Measurements from ENCODE around the gene SP4.
A peak's percentile ranks its signal among the peaks of the same experiment; 100 is the strongest.

The SP4 gene

GRCh38 chr7:21454906-21455305, 27.0 kb downstream of the SP4 start:
- TF ChIP-seq JUND (IDR thresholded peaks at IDR 0.05; ENCODE audit: low read depth): no peak
- in situ Hi-C loops (cut with HindIII; ENCODE audit: low pct_unique_long_range_greater_than_20kb, low sequenced_read_pairs): no loop called here
- no peak for DNase-seq (ENCODE audit: low read depth in 1 of 2, low spot score in 1 of 2)

GRCh38 chr7:21461282-21461681, 33.4 kb downstream of the SP4 start:
- in situ Hi-C loops (cut with HindIII; ENCODE audit: low pct_unique_long_range_greater_than_20kb, low sequenced_read_pairs): no loop called here
- no peak for TF ChIP-seq JUND (IDR thresholded peaks at IDR 0.05; ENCODE audit: low read depth)
- DNase-seq (ENCODE audit: low read depth in 1 of 2, low spot score in 1 of 2): no peak

- no peak for TF ChIP-seq JUND (IDR thresholded peaks at IDR 0.05; ENCODE audit: low read depth)
- DNase-seq (ENCODE audit: low read depth in 1 of 2, low spot score in 1 of 2): no peak
- in situ Hi-C loops (cut with HindIII; ENCODE audit: low pct_unique_long_range_greater_than_20kb, low sequenced_read_pairs): no loop called here
Measured at GRCh38 chr7:21462081-21462480, 34.2 kb downstream of the SP4 start.

- in situ Hi-C loops (cut with HindIII; ENCODE audit: low pct_unique_long_range_greater_than_20kb, low sequenced_read_pairs): no loop called here
- TF ChIP-seq JUND (IDR thresholded peaks at IDR 0.05; ENCODE audit: low read depth): no peak
- DNase-seq (ENCODE audit: low read depth in 1 of 2, low spot score in 1 of 2): no peak
Measured at GRCh38 chr7:21463524-21463923, 35.6 kb downstream of the SP4 start.

- DNase-seq (ENCODE audit: low read depth in 1 of 2, low spot score in 1 of 2): no peak
- in situ Hi-C loops (cut with HindIII; ENCODE audit: low pct_unique_long_range_greater_than_20kb, low sequenced_read_pairs): no loop called here
- TF ChIP-seq JUND (IDR thresholded peaks at IDR 0.05; ENCODE audit: low read depth): no peak
Measured at GRCh38 chr7:21468969-21469368, 41.1 kb downstream of the SP4 start.

GRCh38 chr7:21469894-21470293, 42.0 kb downstream of the SP4 start:
- TF ChIP-seq JUND (IDR thresholded peaks at IDR 0.05; ENCODE audit: low read depth): no peak
- in situ Hi-C loops (cut with HindIII; ENCODE audit: low pct_unique_long_range_greater_than_20kb, low sequenced_read_pairs): no loop called here
- DNase-seq (ENCODE audit: low read depth in 1 of 2, low spot score in 1 of 2): no peak

GRCh38 chr7:21472029-21472428, 44.1 kb downstream of the SP4 start:
- no peak for TF ChIP-seq JUND (IDR thresholded peaks at IDR 0.05; ENCODE audit: low read depth)
- DNase-seq (ENCODE audit: low read depth in 1 of 2, low spot score in 1 of 2): no peak

GRCh38 chr7:21476429-21476828, 48.5 kb downstream of the SP4 start:
- in situ Hi-C loops (cut with HindIII; ENCODE audit: low pct_unique_long_range_greater_than_20kb, low sequenced_read_pairs): no loop called here
- TF ChIP-seq JUND (IDR thresholded peaks at IDR 0.05; ENCODE audit: low read depth): no peak
- no peak for DNase-seq (ENCODE audit: low read depth in 1 of 2, low spot score in 1 of 2)

More at GRCh38 chr7:21472029-21472428, 44.1 kb downstream of the SP4 start:
- in situ Hi-C loops (cut with HindIII; ENCODE audit: low pct_unique_long_range_greater_than_20kb, low sequenced_read_pairs): no loop called here

- in situ Hi-C loops (cut with HindIII; ENCODE audit: low pct_unique_long_range_greater_than_20kb, low sequenced_read_pairs): no loop called here
- TF ChIP-seq JUND (IDR thresholded peaks at IDR 0.05; ENCODE audit: low read depth): no peak
Measured at GRCh38 chr7:21480693-21481403, 53.0 kb downstream of the SP4 start.

GRCh38 chr7:21486511-21486910, 58.6 kb downstream of the SP4 start:
- TF ChIP-seq JUND (IDR thresholded peaks at IDR 0.05; ENCODE audit: low read depth): no peak
- no peak for DNase-seq (ENCODE audit: low read depth in 1 of 2, low spot score in 1 of 2)

More at GRCh38 chr7:21480693-21481403, 53.0 kb downstream of the SP4 start:
- DNase-seq (ENCODE audit: low read depth in 1 of 2, low spot score in 1 of 2): no peak

GRCh38 chr7:21495731-21496130, 67.8 kb downstream of the SP4 start:
- TF ChIP-seq JUND (IDR thresholded peaks at IDR 0.05; ENCODE audit: low read depth): no peak
- DNase-seq (ENCODE audit: low read depth in 1 of 2, low spot score in 1 of 2): no peak

More at GRCh38 chr7:21486511-21486910, 58.6 kb downstream of the SP4 start:
- in situ Hi-C loops (cut with HindIII; ENCODE audit: low pct_unique_long_range_greater_than_20kb, low sequenced_read_pairs): no loop called here

GRCh38 chr7:21497072-21497471, 69.2 kb downstream of the SP4 start:
- peak; percentile 8 to 70 for DNase-seq (ENCODE audit: low read depth in 1 of 2, low spot score in 1 of 2)
- no peak for TF ChIP-seq JUND (IDR thresholded peaks at IDR 0.05; ENCODE audit: low read depth)
- in situ Hi-C loops (cut with HindIII; ENCODE audit: low pct_unique_long_range_greater_than_20kb, low sequenced_read_pairs): no loop called here

More at GRCh38 chr7:21495731-21496130, 67.8 kb downstream of the SP4 start:
- in situ Hi-C loops (cut with HindIII; ENCODE audit: low pct_unique_long_range_greater_than_20kb, low sequenced_read_pairs): no loop called here

- no peak for TF ChIP-seq JUND (IDR thresholded peaks at IDR 0.05; ENCODE audit: low read depth)
- in situ Hi-C loops (cut with HindIII; ENCODE audit: low pct_unique_long_range_greater_than_20kb, low sequenced_read_pairs): no loop called here
- DNase-seq (ENCODE audit: low read depth in 1 of 2, low spot score in 1 of 2): no peak
Measured at GRCh38 chr7:21500117-21500832, 72.4 kb downstream of the SP4 start.
